ENCODE data around the gene CDS1. TPM values are rescaled to one million over a fixed set of nuclear protein-coding genes. Genes with fewer than 3 reads are reported as not detected.

The CDS1 gene
- polyA plus RNA-seq, 1 donor: 0.28 TPM

Other genes with a start within 250 kb of the CDS1 start
- not detected for gene NKX6-1, start 83.8 kb upstream of the CDS1 start, polyA plus RNA-seq (ENCODE audit: insufficient read length)